ENCODE results near the gene PODN.

DNA sequence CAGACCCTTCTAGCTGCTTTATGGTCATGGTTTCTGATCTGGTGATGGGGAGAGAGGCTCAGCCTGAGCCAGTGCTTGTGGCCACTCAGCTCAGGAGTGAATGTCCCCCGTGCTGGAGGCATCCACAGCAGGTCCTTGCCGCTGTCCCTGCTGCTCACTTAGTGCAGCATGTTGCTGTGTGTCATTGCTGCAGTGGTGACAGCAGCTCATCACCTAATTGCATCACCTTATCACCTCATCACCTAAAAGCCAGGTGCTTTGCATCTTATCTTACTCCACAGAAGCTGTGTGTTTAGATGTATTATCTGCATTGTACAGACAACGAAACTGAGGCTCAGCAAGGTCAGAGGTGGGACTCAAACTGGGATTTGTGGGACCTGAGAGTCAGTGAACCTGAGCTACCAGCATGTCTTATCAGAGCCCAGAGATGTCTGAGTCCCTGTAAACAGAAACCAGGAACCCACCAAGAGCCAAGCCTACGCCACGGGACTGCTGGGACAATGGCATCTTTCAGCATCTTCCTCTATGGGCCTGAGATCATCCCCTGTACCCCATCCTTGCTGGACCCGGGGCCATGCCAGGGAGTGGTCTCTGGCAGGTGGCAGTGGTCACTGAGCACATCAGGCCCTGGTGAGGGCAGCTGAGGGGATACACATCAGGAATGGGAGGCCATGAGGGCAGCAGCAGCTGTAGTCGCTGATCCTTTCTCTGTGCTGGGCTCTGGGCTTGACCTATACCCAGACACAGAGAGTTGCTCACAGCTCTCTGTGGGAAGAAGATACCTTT is 6.5 kb downstream of the PODN start:
- TF ChIP-seq, protein P1, sequence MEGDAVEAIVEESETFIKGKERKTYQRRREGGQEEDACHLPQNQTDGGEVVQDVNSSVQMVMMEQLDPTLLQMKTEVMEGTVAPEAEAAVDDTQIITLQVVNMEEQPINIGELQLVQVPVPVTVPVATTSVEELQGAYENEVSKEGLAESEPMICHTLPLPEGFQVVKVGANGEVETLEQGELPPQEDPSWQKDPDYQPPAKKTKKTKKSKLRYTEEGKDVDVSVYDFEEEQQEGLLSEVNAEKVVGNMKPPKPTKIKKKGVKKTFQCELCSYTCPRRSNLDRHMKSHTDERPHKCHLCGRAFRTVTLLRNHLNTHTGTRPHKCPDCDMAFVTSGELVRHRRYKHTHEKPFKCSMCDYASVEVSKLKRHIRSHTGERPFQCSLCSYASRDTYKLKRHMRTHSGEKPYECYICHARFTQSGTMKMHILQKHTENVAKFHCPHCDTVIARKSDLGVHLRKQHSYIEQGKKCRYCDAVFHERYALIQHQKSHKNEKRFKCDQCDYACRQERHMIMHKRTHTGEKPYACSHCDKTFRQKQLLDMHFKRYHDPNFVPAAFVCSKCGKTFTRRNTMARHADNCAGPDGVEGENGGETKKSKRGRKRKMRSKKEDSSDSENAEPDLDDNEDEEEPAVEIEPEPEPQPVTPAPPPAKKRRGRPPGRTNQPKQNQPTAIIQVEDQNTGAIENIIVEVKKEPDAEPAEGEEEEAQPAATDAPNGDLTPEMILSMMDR (IDR thresholded peaks at IDR 0.05; ENCODE audit: low read depth, low read length) = no peak
- no peak for TF ChIP-seq EZH2phosphoT487 (IDR thresholded peaks at IDR 0.05; ENCODE audit: low read depth)
